Trophoblast cell (in vitro differentiated cells and primary cell): Measurements from ENCODE around the gene H2AZ2.

Experiments used
- DNase-seq, 2 donors: peaks; one replicate each; pipeline ENCODE4 v3.0.0-alpha.2; 2016
- H2AFZ ChIP-seq: 2 replicates; pipeline ENCODE4 v1.6.1; 2013; ENCODE audit warnings: low read length, moderate library complexity, mild to moderate bottlenecking; ENCODE audit not compliant: insufficient read depth, poor library complexity
- H2AK5ac ChIP-seq: 2 replicates; pipeline ENCODE4 v1.6.1; 2013; ENCODE audit warnings: mild to moderate bottlenecking, low read length
- H2BK120ac ChIP-seq: 2 replicates; pipeline ENCODE4 v1.6.1; 2013; ENCODE audit warnings: low read length, mild to moderate bottlenecking, moderate library complexity; ENCODE audit not compliant: insufficient read depth, poor library complexity
- H2BK12ac ChIP-seq: 2 replicates; pipeline ENCODE4 v1.6.1; 2013; ENCODE audit warnings: mild to moderate bottlenecking, low read length, moderate library complexity
- H2BK5ac ChIP-seq: 2 replicates; pipeline ENCODE4 v1.6.1; 2013; ENCODE audit warnings: low read length, low read depth, moderate library complexity, mild to moderate bottlenecking; ENCODE audit not compliant: poor library complexity
- H3K14ac ChIP-seq: 2 replicates; pipeline ENCODE4 v1.6.1; 2013; ENCODE audit warnings: mild to moderate bottlenecking, low read length
- H3K18ac ChIP-seq: 2 replicates; pipeline ENCODE4 v1.6.1; 2013; ENCODE audit warnings: mild to moderate bottlenecking, low read length
- H3K23ac ChIP-seq: 2 replicates; pipeline ENCODE4 v1.6.1; 2013; ENCODE audit warnings: low read length
- H3K27ac ChIP-seq: 2 replicates; pipeline ENCODE4 v1.5.1; 2013; ENCODE audit warnings: low read depth, mild to moderate bottlenecking, inconsistent platforms, low read length, moderate library complexity
- H3K27me3 ChIP-seq: 2 replicates; pipeline ENCODE4 v1.6.1; 2013; ENCODE audit warnings: inconsistent platforms, mild to moderate bottlenecking, low read length, moderate library complexity; ENCODE audit not compliant: insufficient read depth
- H3K36me3 ChIP-seq, 2 experiments: 1 replicate in 1 of 2; 2 replicates in 1 of 2; pipeline ENCODE4 v1.6.1; 2013; ENCODE audit warnings: low read length in 2 of 2, mild to moderate bottlenecking in 2 of 2, moderate library complexity in 1 of 2; ENCODE audit not compliant: insufficient read depth in 2 of 2, control insufficient read depth in 1 of 2
- H3K4ac ChIP-seq: 2 replicates; pipeline ENCODE4 v1.6.1; 2013; ENCODE audit warnings: low read depth, mild to moderate bottlenecking, low read length, moderate library complexity
- H3K4me1 ChIP-seq, 2 experiments: 1 replicate in 1 of 2; 2 replicates in 1 of 2; pipeline ENCODE4 v1.6.1; 2013; ENCODE audit warnings: low read length in 2 of 2, mild to moderate bottlenecking in 2 of 2, moderate library complexity in 1 of 2; ENCODE audit not compliant: insufficient read depth in 2 of 2, control insufficient read depth in 1 of 2
- H3K4me2 ChIP-seq: 2 replicates; pipeline ENCODE4 v1.6.1; 2013; ENCODE audit warnings: inconsistent platforms, mild to moderate bottlenecking, low read length, moderate library complexity
- H3K4me3 ChIP-seq: 2 replicates; pipeline ENCODE4 v1.5.1; 2013; ENCODE audit warnings: mild to moderate bottlenecking, low read depth, low read length, inconsistent platforms
- H3K79me1 ChIP-seq: one replicate; pipeline ENCODE4 v1.6.1; 2013; ENCODE audit warnings: low read length
- H3K79me2 ChIP-seq: 2 replicates; pipeline ENCODE4 v1.6.1; 2013; ENCODE audit warnings: low read length, mild to moderate bottlenecking; ENCODE audit not compliant: control insufficient read depth, insufficient read depth, poor library complexity
- H3K9ac ChIP-seq: 2 replicates; pipeline ENCODE4 v1.6.1; 2013; ENCODE audit warnings: mild to moderate bottlenecking, low read length
- H3K9me3 ChIP-seq: 2 replicates; pipeline ENCODE4 v1.6.1; 2013; ENCODE audit warnings: low read depth, mild to moderate bottlenecking, control low read depth, inconsistent platforms, low read length; ENCODE audit not compliant: insufficient read depth
- H4K12ac ChIP-seq: 2 replicates; pipeline ENCODE4 v1.6.1; 2013; ENCODE audit warnings: low read depth, mild to moderate bottlenecking, low read length, moderate library complexity
- H4K8ac ChIP-seq: 2 replicates; pipeline ENCODE4 v1.6.1; 2013; ENCODE audit warnings: low read depth, mild to moderate bottlenecking, low read length, moderate library complexity
- H4K91ac ChIP-seq: one replicate; pipeline ENCODE4 v1.6.1; 2013; ENCODE audit warnings: low read depth, mild to moderate bottlenecking, low read length, moderate library complexity
- WGBS: extraction: QIAGEN DNeasy Blood & Tissue Kit; methylation state at CpG from one replicate; pipeline ENCODE4 v1.1.7; 2013; ENCODE audit warnings: missing lambda C conversion rate; ENCODE audit not compliant: insufficient read length, insufficient coverage; ENCODE audit errors: extremely low coverage; 5-methylcytosine and 5-hydroxymethylcytosine counted together

The H2AZ2 gene

DNA sequence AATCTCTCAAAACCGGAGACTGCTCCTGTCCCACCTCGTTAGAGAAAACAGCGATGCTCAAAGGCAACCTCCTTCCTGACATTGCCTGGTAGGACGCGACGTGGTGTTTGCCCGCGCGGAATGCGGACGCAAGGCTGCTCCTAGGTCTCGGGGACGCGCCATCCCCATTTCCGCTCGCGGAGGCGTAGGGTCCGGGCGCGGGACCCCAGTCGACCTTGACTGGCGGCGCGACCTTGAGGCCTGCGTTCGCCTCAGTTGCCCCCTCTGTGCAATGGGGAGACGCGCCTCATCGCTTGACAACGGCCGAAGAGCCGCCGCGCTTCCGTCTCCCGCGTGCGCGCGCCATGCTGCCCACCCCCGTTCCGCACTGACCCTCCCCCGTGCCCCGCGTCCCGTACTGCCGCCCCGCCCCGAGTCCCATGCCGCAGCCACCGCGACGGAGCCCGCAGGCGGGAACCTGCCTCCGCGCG is 51.8 kb downstream of the H2AZ2 start:
- H2BK5ac ChIP-seq = peak overlapping the region; percentile 63
- H3K4me2 ChIP-seq = peak overlapping the region; percentile 71
- H2AK5ac ChIP-seq = peak overlapping the region; percentile 31
- peak overlapping the region; percentile 92 for H3K14ac ChIP-seq
- H3K9me3 ChIP-seq = no peaks in the 10 kb centered on the region
- H3K27ac ChIP-seq = peak overlapping the region; percentile 46
- WGBS = no CpG with 5 or more reads among the region's 59 CpGs
- H4K91ac ChIP-seq = peak overlapping the region; percentile 82
- H3K27me3 ChIP-seq = no peaks in the 10 kb centered on the region
- peak overlapping the region; percentile 91 for H3K4me3 ChIP-seq
- H2BK120ac ChIP-seq = peak overlapping the region; percentile 87
- peak overlapping the region; percentile 76 for H4K12ac ChIP-seq
- H3K9ac ChIP-seq = peak overlapping the region; percentile 51
- peak overlapping the region; percentile 15 for H2BK12ac ChIP-seq
- H3K23ac ChIP-seq = no peak overlapping the region
- H2AFZ ChIP-seq = peak overlapping the region; percentile 77
- H3K79me2 ChIP-seq = peaks cover 13% of the 10 kb centered on the region
- H3K18ac ChIP-seq = peak overlapping the region; percentile 81
- H3K4ac ChIP-seq = peak overlapping the region; percentile 68
- H3K79me1 ChIP-seq = peaks cover 10% of the 10 kb centered on the region
- H4K8ac ChIP-seq = peak overlapping the region; percentile 92
- peaks cover 11 to 22% of the 10 kb centered on the region in 2 experiments for H3K36me3 ChIP-seq
- DNase-seq = peak; percentile 72 to 76
- H3K4me1 ChIP-seq = peaks cover 0 to 8% of the 10 kb centered on the region in 2 experiments

DNA sequence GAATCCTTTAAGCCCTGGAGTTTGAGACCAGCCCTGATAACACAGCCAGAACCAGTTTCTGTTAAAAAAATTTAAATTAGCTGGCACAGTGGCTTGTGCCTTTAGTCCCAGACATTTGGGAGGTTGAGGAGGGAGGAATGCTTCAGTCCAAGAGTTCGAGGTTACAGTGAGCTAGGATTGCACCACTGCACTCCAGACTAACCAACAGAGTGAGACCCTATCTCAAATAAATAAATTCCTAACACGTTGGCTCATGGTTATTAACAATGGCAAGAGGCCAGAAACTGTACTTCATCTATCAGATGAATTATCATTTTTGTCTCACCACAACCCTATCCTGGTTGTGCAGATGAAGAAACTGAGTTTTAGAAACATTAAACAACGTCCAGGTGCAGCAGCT is 53.6 kb downstream of the H2AZ2 start:
- H3K4me3 ChIP-seq = no peak overlapping the region
- no peak overlapping the region for H4K12ac ChIP-seq
- peaks cover 0 to 8% of the 10 kb centered on the region in 2 experiments for H3K4me1 ChIP-seq
- H2BK12ac ChIP-seq = no peak overlapping the region
- H3K27ac ChIP-seq = no peak overlapping the region
- WGBS = no CpG with 5 or more reads among the region's 3 CpGs
- H3K14ac ChIP-seq = no peak overlapping the region
- no peak overlapping the region for H4K8ac ChIP-seq
- peak in 1 of 2 donors; percentile 54 for DNase-seq
- H3K79me2 ChIP-seq = peaks cover 13% of the 10 kb centered on the region
- no peak overlapping the region for H2BK120ac ChIP-seq
- no peak overlapping the region for H3K9ac ChIP-seq
- no peak overlapping the region for H2BK5ac ChIP-seq
- H2AK5ac ChIP-seq = no peak overlapping the region
- no peak overlapping the region for H3K4ac ChIP-seq
- H3K23ac ChIP-seq = no peak overlapping the region
- H3K27me3 ChIP-seq = no peaks in the 10 kb centered on the region
- H3K36me3 ChIP-seq = peaks cover 0 to 7% of the 10 kb centered on the region in 2 experiments
- no peaks in the 10 kb centered on the region for H3K9me3 ChIP-seq
- no peak overlapping the region for H3K18ac ChIP-seq
- H3K4me2 ChIP-seq = no peak overlapping the region
- peaks cover 10% of the 10 kb centered on the region for H3K79me1 ChIP-seq
- H4K91ac ChIP-seq = no peak overlapping the region
- H2AFZ ChIP-seq = no peak overlapping the region

DNA sequence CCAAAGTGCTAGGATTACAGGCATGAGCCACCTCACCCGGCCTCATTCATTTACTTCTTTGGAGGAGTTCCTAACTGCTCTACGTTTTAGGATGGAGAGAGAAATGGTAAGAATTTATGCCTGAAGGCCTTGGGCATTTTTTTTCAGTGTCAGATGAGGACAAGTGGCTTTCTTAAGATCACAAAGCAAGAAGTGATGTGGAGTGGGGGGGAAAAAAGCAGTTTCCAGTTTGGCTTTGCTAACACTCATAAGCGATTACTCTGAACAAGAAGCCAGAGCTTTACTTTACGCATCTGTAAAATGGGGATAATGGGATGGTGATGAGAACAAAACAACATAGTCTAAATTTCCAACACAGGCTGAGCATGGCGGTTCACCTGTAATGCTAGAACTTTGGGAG is 54.0 kb downstream of the H2AZ2 start:
- Histone ChIP-seq H4K91ac (no peak overlapping the region), H2BK12ac (no peak overlapping the region), H3K18ac (no peak overlapping the region), H3K14ac (no peak overlapping the region), H4K8ac (no peak overlapping the region), H2AK5ac (no peak overlapping the region), H3K4ac (no peak overlapping the region), H2BK120ac (no peak overlapping the region), H3K79me1 (peaks cover 10% of the 10 kb centered on the region), H2BK5ac (no peak overlapping the region), H3K4me3 (no peak overlapping the region), H2AFZ (no peak overlapping the region), H3K27me3 (no peaks in the 10 kb centered on the region), H4K12ac (no peak overlapping the region), H3K9me3 (no peaks in the 10 kb centered on the region), H3K23ac (no peak overlapping the region), H3K27ac (no peak overlapping the region), H3K36me3 (peaks cover 0 to 6% of the 10 kb centered on the region in 2 experiments), H3K4me2 (no peak overlapping the region), H3K9ac (no peak overlapping the region), H3K79me2 (peaks cover 13% of the 10 kb centered on the region), H3K4me1 (peaks cover 0 to 8% of the 10 kb centered on the region in 2 experiments)
- whole genome bisulfite sequencing = no CpG with 5 or more reads among the region's 5 CpGs
- peak; percentile 94 to 98 for DNase-seq

DNA sequence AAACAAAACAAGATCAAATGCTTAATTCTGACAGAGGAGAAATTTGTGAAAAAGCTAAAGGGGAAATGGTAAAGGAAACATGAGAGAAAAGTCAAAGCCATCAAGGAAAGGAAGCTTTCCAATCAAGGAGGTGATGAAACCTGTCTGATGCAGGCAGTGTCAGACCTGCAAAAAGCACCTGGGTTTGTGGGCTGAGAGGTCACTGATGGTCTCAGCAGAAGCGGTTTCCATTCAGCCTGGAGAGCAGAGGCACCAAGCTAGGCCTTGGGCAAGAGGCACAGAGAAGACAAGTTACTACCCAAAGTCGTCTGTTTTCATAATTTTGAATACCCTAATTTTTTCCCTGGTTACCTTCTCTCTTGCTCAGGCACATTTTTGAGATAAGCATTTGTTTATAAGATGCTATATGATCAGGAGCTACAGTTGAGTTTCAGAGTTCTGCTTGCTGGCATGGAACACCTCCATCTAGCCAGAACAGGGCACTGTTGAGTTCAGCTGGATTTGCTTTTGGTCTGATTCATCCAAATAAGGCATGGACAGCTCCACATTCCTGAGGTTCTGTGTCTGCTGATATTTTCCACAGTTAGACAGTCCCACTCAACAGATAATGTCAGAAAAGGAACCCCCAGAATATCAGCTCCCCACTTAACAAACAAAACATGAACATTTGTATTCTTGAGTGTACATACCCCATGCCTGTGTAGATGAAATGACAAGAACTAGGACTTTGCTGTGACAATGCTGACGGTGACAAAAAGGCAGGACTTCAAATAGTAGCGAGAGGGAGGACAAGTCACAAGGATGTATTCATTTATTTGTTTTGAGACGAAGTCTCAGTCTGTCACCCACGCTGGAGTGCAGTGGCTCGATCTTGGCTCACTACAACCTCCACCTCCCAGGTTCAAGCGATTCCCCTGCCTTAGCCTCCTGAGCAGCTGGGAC is 56.3 kb downstream of the H2AZ2 start:
- no peak overlapping the region for H3K4me2 ChIP-seq
- no peak overlapping the region for H4K8ac ChIP-seq
- no peak overlapping the region for H2BK5ac ChIP-seq
- H3K36me3 ChIP-seq = no peaks in the 10 kb centered on the region
- no peaks in the 10 kb centered on the region for H3K27me3 ChIP-seq
- no peak overlapping the region for H4K12ac ChIP-seq
- no peaks in the 10 kb centered on the region for H3K9me3 ChIP-seq
- peaks cover 4% of the 10 kb centered on the region for H3K79me2 ChIP-seq
- H3K4me3 ChIP-seq = no peak overlapping the region
- no peak overlapping the region for H3K18ac ChIP-seq
- H4K91ac ChIP-seq = no peak overlapping the region
- H3K79me1 ChIP-seq = peaks cover 4% of the 10 kb centered on the region
- H3K27ac ChIP-seq = no peak overlapping the region
- no peak overlapping the region for H2AFZ ChIP-seq
- peaks cover 0 to 4% of the 10 kb centered on the region in 2 experiments for H3K4me1 ChIP-seq
- no peak overlapping the region for H3K23ac ChIP-seq
- H3K14ac ChIP-seq = no peak overlapping the region
- H3K4ac ChIP-seq = no peak overlapping the region
- DNase-seq = no peak
- no peak overlapping the region for H2AK5ac ChIP-seq
- H3K9ac ChIP-seq = no peak overlapping the region
- H2BK120ac ChIP-seq = no peak overlapping the region
- WGBS = no CpG with 5 or more reads among the region's 8 CpGs
- no peak overlapping the region for H2BK12ac ChIP-seq
